ENCODE data around the gene LRP3. TPM values are rescaled to one million over a fixed set of nuclear protein-coding genes. Genes with fewer than 3 reads are reported as not detected.

LRP3 gene
- polyA plus RNA-seq, 1 of the 3 experiments (the other 2 are of a cell fraction): 8.2 TPM

DNA sequence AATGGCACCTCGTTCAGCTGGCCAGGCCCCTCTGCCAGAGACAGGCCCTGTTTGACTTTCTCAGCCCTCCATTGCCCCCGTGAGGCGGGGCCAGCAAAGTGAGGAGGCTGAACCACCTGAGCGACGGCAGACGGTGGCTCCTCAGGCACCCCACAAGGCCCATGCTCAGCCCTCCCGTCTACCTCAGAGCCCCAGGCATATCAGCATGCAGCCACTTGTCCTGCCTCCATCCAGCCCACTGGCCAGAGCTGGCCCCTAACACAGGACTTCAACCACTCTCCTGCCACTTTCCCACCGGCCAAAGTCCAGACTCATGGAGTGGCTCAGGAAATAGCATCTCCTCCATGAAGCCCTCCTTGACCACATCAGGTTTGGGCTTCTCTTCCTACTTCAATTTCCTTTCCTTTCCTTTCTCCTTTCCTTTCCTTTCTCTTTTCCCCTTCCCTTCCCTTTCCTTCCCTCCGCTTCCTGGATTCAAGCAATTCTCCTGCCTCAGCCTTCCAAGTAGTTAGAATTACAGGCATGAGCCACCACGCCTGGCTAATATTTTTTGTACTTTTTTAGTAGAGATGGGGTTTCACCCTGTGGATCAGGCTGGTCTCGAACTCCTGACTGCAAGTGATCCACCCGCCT is 22.2 kb downstream of the LRP3 start:
- Histone ChIP-seq H3K4me3 (ENCODE audit: low read depth in 2 of 2, low read length in 1 of 2) (no peak overlapping the region), H3K27me3 (ENCODE audit: insufficient read depth) (no peaks in the 10 kb centered on the region; the same call in 1 of the 2 replicates), H3K27ac (ENCODE audit: low read depth in 2 of 2, low read length in 1 of 2) (no peak overlapping the region), H3K9me2 (no peaks in the 10 kb centered on the region), H3K36me3 (replicated peaks in 1 of 2; ENCODE audit: control insufficient read depth in 1 of 2, insufficient read depth in 2 of 2, low read length in 1 of 2) (no peaks in the 10 kb centered on the region), H3K9me3 (no peaks in the 10 kb centered on the region), H3K9ac (no peak overlapping the region), H3F3A (replicated peaks; ENCODE audit: insufficient read depth) (no peaks in the 10 kb centered on the region), H2AFZ (ENCODE audit: low read depth) (no peak overlapping the region), H3K4me1 (ENCODE audit: control insufficient read depth in 1 of 2, insufficient read depth in 2 of 2, low read depth in 1 of 2, low read length in 1 of 2) (no peaks in the 10 kb centered on the region; a peak in 1 of 4 replicates), H4K20me1 (ENCODE audit: insufficient read depth) (no peaks in the 10 kb centered on the region), H3K79me2 (ENCODE audit: insufficient read depth) (no peaks in the 10 kb centered on the region), H3K4me2 (no peak overlapping the region)
- 65% methylated on average over 9 of the region's 12 CpGs for WGBS (ENCODE audit: low lambda C conversion rate)
- ChIA-PET CTCF (interaction anchor here (1.1 to 1.7 kb wide), 3 partner anchors 19 to 192 kb away, joined by 3 to 7 read pairs (median 3); no protein-coding TSS in a partner anchor), POLR2A (no interaction called here)
- TF ChIP-seq USF1 (IDR thresholded peaks at IDR 0.05; ENCODE audit: borderline replicate concordance, low read depth) (no peak), RFX5 (IDR thresholded peaks at IDR 0.05; ENCODE audit: low read length) (no peak), CTCF (IDR thresholded peaks at IDR 0.05) (no peak), PBX3 (IDR thresholded peaks at IDR 0.05) (no peak), REST (IDR thresholded peaks at IDR 0.05; ENCODE audit: low read depth, low read length) (no peak), TEAD4 (IDR thresholded peaks at IDR 0.05; ENCODE audit: borderline replicate concordance, insufficient read depth) (no peak), CHD2 (IDR thresholded peaks at IDR 0.05; ENCODE audit: low read length, partially characterized antibody) (no peak), USF2 (IDR thresholded peaks at IDR 0.05; ENCODE audit: borderline replicate concordance, low read depth, low read length) (no peak), FOSL2 (IDR thresholded peaks at IDR 0.05; ENCODE audit: borderline replicate concordance, low read depth) (no peak), GATA2 (CRISPR knock-in tag; IDR thresholded peaks at IDR 0.05) (no peak), GABPA (IDR thresholded peaks at IDR 0.05; ENCODE audit: low read depth) (no peak)
- TF ChIP-seq, protein P1, sequence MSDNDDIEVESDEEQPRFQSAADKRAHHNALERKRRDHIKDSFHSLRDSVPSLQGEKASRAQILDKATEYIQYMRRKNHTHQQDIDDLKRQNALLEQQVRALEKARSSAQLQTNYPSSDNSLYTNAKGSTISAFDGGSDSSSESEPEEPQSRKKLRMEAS (IDR thresholded peaks at IDR 0.05; ENCODE audit: low read depth): no peak
- TF ChIP-seq, protein P2, sequence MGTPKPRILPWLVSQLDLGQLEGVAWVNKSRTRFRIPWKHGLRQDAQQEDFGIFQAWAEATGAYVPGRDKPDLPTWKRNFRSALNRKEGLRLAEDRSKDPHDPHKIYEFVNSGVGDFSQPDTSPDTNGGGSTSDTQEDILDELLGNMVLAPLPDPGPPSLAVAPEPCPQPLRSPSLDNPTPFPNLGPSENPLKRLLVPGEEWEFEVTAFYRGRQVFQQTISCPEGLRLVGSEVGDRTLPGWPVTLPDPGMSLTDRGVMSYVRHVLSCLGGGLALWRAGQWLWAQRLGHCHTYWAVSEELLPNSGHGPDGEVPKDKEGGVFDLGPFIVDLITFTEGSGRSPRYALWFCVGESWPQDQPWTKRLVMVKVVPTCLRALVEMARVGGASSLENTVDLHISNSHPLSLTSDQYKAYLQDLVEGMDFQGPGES (IDR thresholded peaks at IDR 0.05; ENCODE audit: low read depth, low read length): no peak
- TF ChIP-seq, protein P3, sequence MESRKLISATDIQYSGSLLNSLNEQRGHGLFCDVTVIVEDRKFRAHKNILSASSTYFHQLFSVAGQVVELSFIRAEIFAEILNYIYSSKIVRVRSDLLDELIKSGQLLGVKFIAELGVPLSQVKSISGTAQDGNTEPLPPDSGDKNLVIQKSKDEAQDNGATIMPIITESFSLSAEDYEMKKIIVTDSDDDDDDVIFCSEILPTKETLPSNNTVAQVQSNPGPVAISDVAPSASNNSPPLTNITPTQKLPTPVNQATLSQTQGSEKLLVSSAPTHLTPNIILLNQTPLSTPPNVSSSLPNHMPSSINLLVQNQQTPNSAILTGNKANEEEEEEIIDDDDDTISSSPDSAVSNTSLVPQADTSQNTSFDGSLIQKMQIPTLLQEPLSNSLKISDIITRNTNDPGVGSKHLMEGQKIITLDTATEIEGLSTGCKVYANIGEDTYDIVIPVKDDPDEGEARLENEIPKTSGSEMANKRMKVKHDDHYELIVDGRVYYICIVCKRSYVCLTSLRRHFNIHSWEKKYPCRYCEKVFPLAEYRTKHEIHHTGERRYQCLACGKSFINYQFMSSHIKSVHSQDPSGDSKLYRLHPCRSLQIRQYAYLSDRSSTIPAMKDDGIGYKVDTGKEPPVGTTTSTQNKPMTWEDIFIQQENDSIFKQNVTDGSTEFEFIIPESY (IDR thresholded peaks at IDR 0.05; ENCODE audit: borderline replicate concordance, low read depth): no peak
- no peak for DNase-seq

Data from SK-N-SH (cell line).